NCI-H2029 treated with DMSO at 0.1 percent for 48 hours (cell line): ENCODE data around the gene TOMT.
A peak's percentile ranks its signal among the peaks of the same experiment; 100 is the strongest.

Experiments
- DNase-seq: peaks from one replicate; lab custom pipeline; 2025; lab: John Stamatoyannopoulos, UW

Gene TOMT

GRCh38 chr11:72105888-72106287 lies at the start of gene TOMT:
TOMT (plus strand) TSS chr11:72105924; CDS start chr11:72105952, 28 bp downstream.
- DNase-seq = no peak

- no peak for DNase-seq
Measured at GRCh38 chr11:72058416-72059034, 47.2 kb upstream of the TOMT start.

- DNase-seq = no peak
Measured at GRCh38 chr11:72061739-72062396, 43.9 kb upstream of the TOMT start.

GRCh38 chr11:72066855-72067254 lies 38.9 kb upstream of the TOMT start:
- no peak for DNase-seq

GRCh38 chr11:72067266-72067665 lies 38.5 kb upstream of the TOMT start:
- DNase-seq = no peak

GRCh38 chr11:72067676-72068075 lies 38.0 kb upstream of the TOMT start:
- no peak for DNase-seq

GRCh38 chr11:72069200-72069599 lies 36.5 kb upstream of the TOMT start:
- no peak for DNase-seq

GRCh38 chr11:72069787-72070251 lies 35.9 kb upstream of the TOMT start:
- peak; percentile 24 for DNase-seq

- DNase-seq = no peak
Measured at GRCh38 chr11:72070491-72070890, 35.2 kb upstream of the TOMT start.

GRCh38 chr11:72072348-72072747 lies 33.4 kb upstream of the TOMT start:
- DNase-seq = no peak

- DNase-seq = no peak
Measured at GRCh38 chr11:72075109-72075508, 30.6 kb upstream of the TOMT start.

GRCh38 chr11:72075756-72076155 lies 30.0 kb upstream of the TOMT start:
- DNase-seq = no peak

GRCh38 chr11:72078477-72078876 lies 27.2 kb upstream of the TOMT start:
- no peak for DNase-seq

GRCh38 chr11:72079819-72080325 lies 25.9 kb upstream of the TOMT start:
- DNase-seq = no peak

GRCh38 chr11:72080326-72081183 lies 25.2 kb upstream of the TOMT start, which contains the start of the genes LRRC51 and NUMA1:
LRRC51 (plus strand) TSS chr11:72080850; CDS start chr11:72089084, 8,234 bp downstream.
NUMA1 (minus strand) TSS chr11:72080542; CDS start chr11:72035943, 44,599 bp downstream.
- peak; percentile 99 for DNase-seq

GRCh38 chr11:72081184-72081644 lies 24.5 kb upstream of the TOMT start:
- DNase-seq = no peak

- DNase-seq = no peak
Measured at GRCh38 chr11:72081821-72082453, 23.8 kb upstream of the TOMT start.

GRCh38 chr11:72083414-72083813 lies 22.3 kb upstream of the TOMT start:
- no peak for DNase-seq

- DNase-seq = no peak
Measured at GRCh38 chr11:72084076-72084475, 21.6 kb upstream of the TOMT start.

- DNase-seq = no peak
Measured at GRCh38 chr11:72084965-72085364, 20.8 kb upstream of the TOMT start.

GRCh38 chr11:72085621-72086351 lies 19.9 kb upstream of the TOMT start:
- peak; percentile 28 for DNase-seq
